ENCODE measurements around the gene TESK2.

TESK2 gene

DNA sequence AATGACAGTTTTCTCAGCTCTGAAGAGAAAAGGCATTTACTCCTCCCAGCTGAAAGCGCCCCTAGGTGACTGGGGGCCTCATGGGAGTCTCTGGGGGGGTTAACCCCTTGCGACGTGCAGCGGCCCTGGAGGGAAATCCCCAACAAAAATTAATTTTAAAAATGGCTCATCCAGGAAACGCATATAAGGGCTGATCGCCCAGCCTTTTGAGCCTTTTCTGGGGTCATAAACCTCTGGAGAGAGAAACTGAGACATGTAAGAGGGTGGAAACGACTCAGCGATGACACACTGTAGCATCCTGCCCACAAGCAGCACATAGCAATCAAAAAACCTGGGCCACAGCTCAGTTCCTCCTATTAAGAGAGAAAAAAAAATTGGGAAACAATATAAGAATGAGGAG, 184.6 kb downstream of the TESK2 start:
- TF ChIP-seq, protein P1, sequence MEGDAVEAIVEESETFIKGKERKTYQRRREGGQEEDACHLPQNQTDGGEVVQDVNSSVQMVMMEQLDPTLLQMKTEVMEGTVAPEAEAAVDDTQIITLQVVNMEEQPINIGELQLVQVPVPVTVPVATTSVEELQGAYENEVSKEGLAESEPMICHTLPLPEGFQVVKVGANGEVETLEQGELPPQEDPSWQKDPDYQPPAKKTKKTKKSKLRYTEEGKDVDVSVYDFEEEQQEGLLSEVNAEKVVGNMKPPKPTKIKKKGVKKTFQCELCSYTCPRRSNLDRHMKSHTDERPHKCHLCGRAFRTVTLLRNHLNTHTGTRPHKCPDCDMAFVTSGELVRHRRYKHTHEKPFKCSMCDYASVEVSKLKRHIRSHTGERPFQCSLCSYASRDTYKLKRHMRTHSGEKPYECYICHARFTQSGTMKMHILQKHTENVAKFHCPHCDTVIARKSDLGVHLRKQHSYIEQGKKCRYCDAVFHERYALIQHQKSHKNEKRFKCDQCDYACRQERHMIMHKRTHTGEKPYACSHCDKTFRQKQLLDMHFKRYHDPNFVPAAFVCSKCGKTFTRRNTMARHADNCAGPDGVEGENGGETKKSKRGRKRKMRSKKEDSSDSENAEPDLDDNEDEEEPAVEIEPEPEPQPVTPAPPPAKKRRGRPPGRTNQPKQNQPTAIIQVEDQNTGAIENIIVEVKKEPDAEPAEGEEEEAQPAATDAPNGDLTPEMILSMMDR (IDR thresholded peaks at IDR 0.05), result no peak
- Histone ChIP-seq H3K9ac (no peak overlapping the region), H3K27me3 (ENCODE audit: control insufficient read depth, insufficient read depth, low read length) (no peaks in the 10 kb centered on the region)

DNA sequence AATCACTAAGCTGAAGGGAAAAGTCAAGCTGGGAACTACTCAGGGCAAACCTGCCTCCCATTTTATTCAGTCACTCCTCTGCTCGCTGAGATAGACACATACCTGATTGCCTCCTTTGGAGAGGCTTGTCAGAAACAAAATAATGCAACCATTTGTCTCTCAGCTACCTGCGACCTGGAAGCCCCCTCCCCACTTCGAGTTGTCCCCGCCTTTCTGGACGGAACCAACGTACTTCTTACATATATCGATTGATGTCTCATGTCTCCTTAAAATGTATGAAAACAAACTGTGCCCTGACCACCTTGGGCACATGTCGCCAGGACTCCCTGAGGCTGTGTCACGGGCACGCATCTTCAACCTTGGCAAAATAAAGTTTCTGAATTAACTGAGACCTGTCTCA, 185.7 kb downstream of the TESK2 start:
- TF ChIP-seq, protein P1 (IDR thresholded peaks at IDR 0.05), result no peak
- Histone ChIP-seq H3K27me3 (ENCODE audit: control insufficient read depth, insufficient read depth, low read length) (no peaks in the 10 kb centered on the region), H3K79me2 (no peaks in the 10 kb centered on the region), H3K27ac (peak overlapping the region; percentile 91), H3K9me3 (ENCODE audit: control insufficient read depth, low read length) (no peaks in the 10 kb centered on the region), H3K9ac (no peak overlapping the region), H3K4me2 (ENCODE audit: low read length) (no peak overlapping the region), H3K4me3 (ENCODE audit: low read depth, low read length) (no peak overlapping the region), H3K36me3 (ENCODE audit: control insufficient read depth, insufficient read depth, low read length) (no peaks in the 10 kb centered on the region), H2AFZ (no peak overlapping the region), H3K4me1 (peaks cover 3% of the 10 kb centered on the region)

More for the DNA sequence above, 184.6 kb downstream of the TESK2 start:
- Histone ChIP-seq H3K9me3 (ENCODE audit: control insufficient read depth, low read length) (no peaks in the 10 kb centered on the region), H3K4me3 (ENCODE audit: low read depth, low read length) (no peak overlapping the region), H3K4me1 (peaks cover 3% of the 10 kb centered on the region), H3K27ac (no peak overlapping the region), H3K79me2 (no peaks in the 10 kb centered on the region), H3K36me3 (ENCODE audit: control insufficient read depth, insufficient read depth, low read length) (no peaks in the 10 kb centered on the region), H3K4me2 (ENCODE audit: low read length) (no peak overlapping the region), H2AFZ (no peak overlapping the region)

DNA sequence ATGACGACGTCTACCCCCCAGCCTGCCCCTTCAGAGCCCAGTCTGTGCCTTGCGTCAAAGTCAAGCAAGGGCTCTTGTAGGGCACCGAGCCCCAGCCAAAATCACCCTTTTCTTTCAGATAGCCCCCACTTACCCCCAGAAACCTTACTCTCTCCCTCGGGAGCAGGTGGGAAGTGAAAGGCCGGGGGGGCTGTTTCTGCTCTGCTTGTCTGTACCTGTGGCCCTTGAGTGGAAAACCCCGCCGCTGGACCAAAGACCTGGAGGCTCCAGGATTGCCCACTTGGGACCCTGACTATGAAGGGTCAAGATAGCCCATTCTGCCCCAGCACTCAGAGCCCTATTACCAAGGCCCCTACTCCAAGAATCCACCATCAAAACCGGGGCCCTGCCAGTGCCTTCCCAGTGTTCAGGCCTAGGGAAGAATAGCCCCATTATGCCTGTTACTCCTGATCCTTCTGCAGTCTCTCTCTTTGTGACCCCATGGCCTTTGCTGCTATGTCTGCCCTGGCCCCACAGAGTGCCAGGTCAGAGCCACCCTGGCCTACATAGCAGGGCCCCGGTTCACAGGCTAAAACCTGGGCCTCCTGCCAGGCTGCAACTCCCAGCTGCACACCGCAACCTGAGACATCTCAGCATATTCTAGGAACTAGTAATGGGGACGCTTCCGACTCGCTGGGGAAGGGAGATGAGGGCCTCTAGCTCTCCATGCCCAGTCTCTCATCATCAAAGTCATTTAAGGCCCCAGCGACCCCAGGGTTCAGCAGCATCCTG, 186.5 kb downstream of the TESK2 start:
- Histone ChIP-seq H2AFZ (peak overlapping the region; percentile 86), H3K36me3 (ENCODE audit: control insufficient read depth, insufficient read depth, low read length) (no peaks in the 10 kb centered on the region), H3K4me3 (ENCODE audit: low read depth, low read length) (peak overlapping the region; percentile 61), H3K27ac (peak overlapping the region; percentile 91), H3K9ac (peak overlapping the region; percentile 35), H3K4me1 (peaks cover 3% of the 10 kb centered on the region), H3K4me2 (ENCODE audit: low read length) (peak overlapping the region; percentile 76), H3K9me3 (ENCODE audit: control insufficient read depth, low read length) (no peaks in the 10 kb centered on the region), H3K79me2 (no peaks in the 10 kb centered on the region), H3K27me3 (ENCODE audit: control insufficient read depth, insufficient read depth, low read length) (no peaks in the 10 kb centered on the region)
- TF ChIP-seq, protein P1 (IDR thresholded peaks at IDR 0.05), result no peak

DNA sequence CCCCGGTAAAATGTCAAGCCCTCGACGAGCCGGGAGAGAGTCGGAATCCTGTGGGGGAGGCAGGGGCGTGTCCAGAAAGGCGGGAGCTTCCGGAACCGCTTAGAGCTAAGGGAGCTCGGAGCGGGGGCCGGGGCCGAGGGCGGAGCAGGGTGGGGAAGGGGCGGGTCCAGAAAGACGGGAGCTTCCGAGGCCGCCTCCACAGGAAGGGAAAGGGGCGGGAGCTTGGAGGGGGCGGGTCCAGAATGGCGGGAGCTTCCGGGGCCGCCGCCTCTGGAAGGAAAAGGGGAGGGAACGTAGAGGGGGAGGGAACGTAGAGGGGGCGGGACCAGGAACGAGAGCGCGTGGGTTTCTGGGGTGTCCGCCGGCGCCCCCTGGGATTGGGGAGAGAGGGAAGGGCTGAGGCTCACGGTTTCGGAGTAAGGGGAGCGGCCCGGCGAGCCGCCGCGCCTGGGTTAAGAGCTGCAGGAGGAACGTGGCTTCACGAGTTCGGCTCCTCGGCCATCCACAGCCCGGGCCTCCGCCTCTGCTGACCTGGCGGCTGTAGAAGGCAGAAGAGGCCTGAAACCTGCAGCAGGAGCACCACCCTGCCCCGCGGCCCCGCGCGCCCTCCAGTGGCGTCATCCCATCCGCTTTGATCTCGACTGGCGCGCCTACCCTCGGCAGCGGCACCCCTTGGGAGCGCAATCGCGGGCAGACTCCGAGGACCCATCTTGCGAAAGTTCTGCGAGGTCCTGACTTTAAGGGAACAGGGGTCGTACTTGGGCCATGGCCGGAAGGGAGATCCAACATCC, 187.2 kb downstream of the TESK2 start:
- Histone ChIP-seq H3K9me3 (ENCODE audit: control insufficient read depth, low read length) (no peaks in the 10 kb centered on the region), H3K4me3 (ENCODE audit: low read depth, low read length) (peak overlapping the region; percentile 61), H3K27me3 (ENCODE audit: control insufficient read depth, insufficient read depth, low read length) (no peaks in the 10 kb centered on the region), H3K4me2 (ENCODE audit: low read length) (peak overlapping the region; percentile 76), H3K9ac (peak overlapping the region; percentile 35), H3K4me1 (peaks cover 3% of the 10 kb centered on the region), H3K27ac (peak overlapping the region; percentile 91), H3K79me2 (no peaks in the 10 kb centered on the region), H2AFZ (peak overlapping the region; percentile 86), H3K36me3 (ENCODE audit: control insufficient read depth, insufficient read depth, low read length) (no peaks in the 10 kb centered on the region)
- TF ChIP-seq, protein P1 (IDR thresholded peaks at IDR 0.05), result peak; percentile 60
